Lower leg skin (tissue), 4 donors: ENCODE measurements around the gene DMP1. TPM values are rescaled to one million over a fixed set of nuclear protein-coding genes. Genes with fewer than 3 reads are reported as not detected.

Experiments used
- DNase-seq, 2 donors: peaks; one replicate each; pipeline ENCODE4 v3.0.0-alpha.2; 2019; ENCODE audit warnings: low spot score in 2 of 2
- H3K4me3 ChIP-seq: fragments of 200-600 bp; sonication (generic); 2 replicates; pipeline ENCODE4 v1.5.1; 2017; ENCODE audit warnings: mild to moderate bottlenecking, low read depth; ENCODE audit not compliant: poor library complexity, severe bottlenecking
- CTCF ChIP-seq, 3 donors: fragments of 450-650 bp; IDR thresholded peaks; one replicate each; pipeline ENCODE4 v1.5.1; 2016; ENCODE audit warnings: antibody characterized with exemption in 3 of 3, mild to moderate bottlenecking in 3 of 3, moderate library complexity in 2 of 3
- POLR2A ChIP-seq, 2 donors: fragments of 450-650 bp; IDR thresholded peaks; one replicate each; pipeline ENCODE4 v1.6.1; 2016 to 2017; ENCODE audit warnings: antibody characterized with exemption in 2 of 2, mild to moderate bottlenecking in 1 of 2, moderate library complexity in 1 of 2
- WGBS, 2 donors: methylation state at CpG; one replicate each; pipeline ENCODE4 v1.1.5; 2018; 5-methylcytosine and 5-hydroxymethylcytosine counted together
- intact Hi-C: fragments of 100-400 bp; cut with DNase I; formaldehyde crosslinking; loops from one replicate; pipeline ENCODE4 v1.15.0; 2023; ENCODE audit warnings: low total_unique reads
- total RNA-seq, 4 donors: library from RNA; depleted of rRNA; stranded (reverse); fragments of >200 nt; gene quantifications; one replicate each; pipeline ENCODE4 v1.1.0, GENCODE V29; 2016

Gene DMP1
- total RNA-seq, 4 donors from 2014 or later = not detected

GRCh38 chr4:87704001-87704400, 53.9 kb downstream of the DMP1 start:
- TF ChIP-seq CTCF (IDR thresholded peaks at IDR 0.05) (no peak), POLR2A (IDR thresholded peaks at IDR 0.05) (no peak)
- no peak for DNase-seq
- H3K4me3 ChIP-seq = no peak overlapping the region
- 92 to 96% methylated on average over 3 of the region's 3 CpGs for WGBS, 2 donors
- intact Hi-C loops = no loop called here

GRCh38 chr4:87707279-87707918, 57.3 kb downstream of the DMP1 start:
- TF ChIP-seq POLR2A (IDR thresholded peaks at IDR 0.05) (no peak), CTCF (IDR thresholded peaks at IDR 0.05) (no peak)
- intact Hi-C loops = no loop called here
- WGBS, 2 donors = 90 to 92% methylated on average over 3 of the region's 4 CpGs
- H3K4me3 ChIP-seq = no peak overlapping the region
- DNase-seq = no peak

Other genes with a start within 250 kb of the DMP1 start
- gene NUDT9, start 227.7 kb upstream of the DMP1 start, total RNA-seq = 10 to 100 TPM; 12.5 to 30.9 (median 21.7) TPM
- 100 to 1,000 TPM in 2 of 4 donors, 10 to 100 TPM in 2; 66.2 to 259 (median 117) TPM for gene SPARCL1, start 120.9 kb upstream of the DMP1 start, total RNA-seq
- gene DSPP, start 41.8 kb upstream of the DMP1 start, total RNA-seq = not detected
- gene IBSP, start 149.3 kb downstream of the DMP1 start, total RNA-seq = not detected
- not detected for gene MEPE, start 182.7 kb downstream of the DMP1 start, total RNA-seq